Epithelial cell of proximal tubule (primary cell): Measurements from ENCODE around the gene MYO19. TPM values are rescaled to one million over a fixed set of nuclear protein-coding genes. Genes with fewer than 3 reads are reported as not detected.

Experiments used
- DNase-seq: peaks from one replicate; pipeline ENCODE4 v3.0.0-alpha.2; 2011; ENCODE audit warnings: low read depth
- H3K4me3 ChIP-seq: 2 replicates; pipeline ENCODE4 v1.5.1; 2011; ENCODE audit warnings: low read depth, mild to moderate bottlenecking, low read length
- total RNA-seq: library from RNA; depleted of rRNA; stranded (reverse); fragments of >200 nt; gene quantifications from 2 replicates; pipeline ENCODE4 v1.2.3, GENCODE V29; 2015
- TF ChIP-seq, protein P1 (sequence below): conservative IDR thresholded peaks from 2 replicates; pipeline ENCODE4 v1.5.1; 2012; ENCODE audit warnings: low read depth, mild to moderate bottlenecking, low read length

The MYO19 gene
- total RNA-seq, 1 donor from 2014 or later, result 93.3 TPM

DNA sequence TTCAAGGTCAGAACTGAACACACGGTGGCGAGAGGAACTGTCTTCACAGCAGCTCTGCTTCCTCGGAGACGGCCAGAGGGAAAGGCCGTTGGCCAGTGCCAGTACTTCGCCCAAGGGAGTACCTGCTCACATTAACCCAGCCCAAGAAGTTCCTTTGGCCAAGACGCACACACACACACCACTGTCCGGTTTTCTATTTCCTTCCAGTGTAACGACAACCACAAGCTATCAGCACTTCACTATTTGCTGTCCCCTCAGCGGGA is 9.3 kb upstream of the MYO19 start:
- TF ChIP-seq, protein P1, sequence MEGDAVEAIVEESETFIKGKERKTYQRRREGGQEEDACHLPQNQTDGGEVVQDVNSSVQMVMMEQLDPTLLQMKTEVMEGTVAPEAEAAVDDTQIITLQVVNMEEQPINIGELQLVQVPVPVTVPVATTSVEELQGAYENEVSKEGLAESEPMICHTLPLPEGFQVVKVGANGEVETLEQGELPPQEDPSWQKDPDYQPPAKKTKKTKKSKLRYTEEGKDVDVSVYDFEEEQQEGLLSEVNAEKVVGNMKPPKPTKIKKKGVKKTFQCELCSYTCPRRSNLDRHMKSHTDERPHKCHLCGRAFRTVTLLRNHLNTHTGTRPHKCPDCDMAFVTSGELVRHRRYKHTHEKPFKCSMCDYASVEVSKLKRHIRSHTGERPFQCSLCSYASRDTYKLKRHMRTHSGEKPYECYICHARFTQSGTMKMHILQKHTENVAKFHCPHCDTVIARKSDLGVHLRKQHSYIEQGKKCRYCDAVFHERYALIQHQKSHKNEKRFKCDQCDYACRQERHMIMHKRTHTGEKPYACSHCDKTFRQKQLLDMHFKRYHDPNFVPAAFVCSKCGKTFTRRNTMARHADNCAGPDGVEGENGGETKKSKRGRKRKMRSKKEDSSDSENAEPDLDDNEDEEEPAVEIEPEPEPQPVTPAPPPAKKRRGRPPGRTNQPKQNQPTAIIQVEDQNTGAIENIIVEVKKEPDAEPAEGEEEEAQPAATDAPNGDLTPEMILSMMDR, result peak; percentile 10
- H3K4me3 ChIP-seq, result peak overlapping the region; percentile 79
- no peak for DNase-seq

DNA sequence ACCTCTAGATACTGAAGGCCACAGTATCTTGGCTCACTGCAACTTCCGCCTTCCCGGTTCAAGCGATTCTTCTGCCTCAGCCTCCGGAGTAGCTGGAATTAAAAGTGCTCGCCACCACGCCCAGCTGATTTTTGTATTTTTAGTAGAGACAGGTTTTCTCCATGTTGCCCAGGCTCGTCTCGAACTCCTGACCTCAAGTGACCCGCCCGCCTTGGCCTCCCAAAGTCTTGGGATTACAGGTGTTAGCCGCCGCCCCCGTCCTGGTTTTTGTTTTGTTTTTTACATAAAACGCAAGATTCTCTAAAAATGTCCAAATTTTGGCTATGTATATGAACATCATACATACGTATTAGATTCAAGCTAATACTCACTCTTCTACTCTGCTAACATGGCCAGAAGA is 8.1 kb upstream of the MYO19 start:
- no peak overlapping the region for H3K4me3 ChIP-seq
- no peak for DNase-seq
- TF ChIP-seq, protein P1, result no peak

DNA sequence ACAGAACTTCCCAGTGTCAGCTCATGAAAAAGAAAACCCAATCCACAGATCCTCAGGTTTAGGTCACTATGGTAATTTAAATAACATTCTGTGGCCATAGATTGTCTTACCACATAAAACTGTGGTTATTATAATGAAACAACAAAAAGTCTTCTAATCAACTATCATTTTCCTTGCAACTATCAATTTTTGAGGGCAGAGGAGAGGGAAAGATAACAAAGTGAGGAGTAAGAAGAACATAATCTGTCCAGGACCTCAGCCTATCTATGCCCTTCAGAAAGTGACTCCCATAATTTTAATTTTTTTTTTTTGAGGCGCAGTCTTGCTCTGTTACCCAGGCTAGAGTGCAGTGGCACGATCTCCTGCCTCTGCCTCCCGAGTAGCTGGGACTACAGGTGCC is 6.0 kb upstream of the MYO19 start:
- no peak overlapping the region for H3K4me3 ChIP-seq
- TF ChIP-seq, protein P1, result no peak
- DNase-seq, result no peak

DNA sequence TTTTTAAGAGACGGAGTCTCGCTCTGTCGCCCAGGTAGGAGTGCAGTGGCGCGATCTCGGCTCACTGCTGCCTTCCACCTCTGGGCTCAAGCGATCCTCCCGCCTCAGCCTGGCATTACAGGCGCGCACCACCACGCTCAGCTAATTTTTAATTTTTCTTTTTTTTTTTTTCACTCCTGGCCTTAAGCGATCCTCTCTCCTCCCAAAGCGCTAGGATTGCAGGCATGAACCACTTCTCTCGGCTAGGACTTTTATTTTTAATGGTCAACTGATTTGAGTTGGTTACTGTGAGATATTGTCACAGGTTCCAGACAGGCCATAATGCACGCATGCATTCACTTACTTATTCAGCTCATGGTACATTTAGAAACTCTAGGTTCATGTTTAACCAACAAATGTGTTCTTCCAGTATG is 1.0 kb upstream of the MYO19 start:
- DNase-seq, result no peak
- TF ChIP-seq, protein P1, result no peak
- H3K4me3 ChIP-seq, result peak overlapping the region; percentile 66

DNA sequence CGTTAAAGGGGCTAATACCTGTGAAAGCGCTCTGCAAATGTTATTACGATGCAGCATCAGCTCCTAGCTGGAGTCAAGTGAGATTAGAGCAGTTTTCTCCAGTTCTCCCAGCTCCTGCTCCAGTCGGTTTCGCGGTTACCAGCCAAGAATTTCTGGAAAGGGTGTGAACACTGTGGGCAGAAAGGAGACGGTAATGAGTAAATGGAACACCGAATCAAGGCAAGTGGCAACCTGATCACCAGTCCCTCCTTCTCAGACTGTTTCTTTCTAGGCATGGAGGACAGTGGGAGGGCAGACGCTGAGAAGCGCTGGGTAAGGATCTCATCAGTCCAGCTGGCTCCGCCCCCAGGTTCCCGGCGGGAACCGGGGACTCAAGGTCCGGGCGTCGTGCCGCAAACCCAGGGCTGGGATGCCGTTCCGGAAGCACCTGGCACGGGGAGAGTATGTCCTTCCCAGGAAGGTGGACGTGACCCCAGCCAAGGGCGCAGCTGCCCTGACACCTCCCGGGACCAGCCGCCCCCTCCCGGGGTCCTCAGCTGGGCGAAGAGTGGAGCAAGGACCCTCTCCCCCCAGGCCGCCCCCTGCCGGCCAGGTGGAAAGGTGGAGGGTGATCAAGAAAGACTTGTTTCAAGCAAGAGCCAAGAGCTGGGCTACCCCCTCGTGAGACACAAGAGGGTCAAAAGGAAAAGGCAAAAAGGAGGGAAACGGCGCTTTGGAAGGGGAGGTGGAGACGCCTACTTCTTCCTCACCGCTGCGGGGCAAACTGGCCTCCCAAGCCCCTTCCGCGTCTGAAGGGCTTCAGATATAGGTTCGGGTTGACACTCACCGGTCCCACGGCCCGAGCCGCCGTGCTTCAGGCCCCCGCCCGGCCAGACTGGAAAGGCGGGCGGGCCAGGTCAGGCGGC is 481 bp downstream of the MYO19 start:
- H3K4me3 ChIP-seq, result peak overlapping the region; percentile 66
- no peak for DNase-seq
- TF ChIP-seq, protein P1, result peak; percentile 68

DNA sequence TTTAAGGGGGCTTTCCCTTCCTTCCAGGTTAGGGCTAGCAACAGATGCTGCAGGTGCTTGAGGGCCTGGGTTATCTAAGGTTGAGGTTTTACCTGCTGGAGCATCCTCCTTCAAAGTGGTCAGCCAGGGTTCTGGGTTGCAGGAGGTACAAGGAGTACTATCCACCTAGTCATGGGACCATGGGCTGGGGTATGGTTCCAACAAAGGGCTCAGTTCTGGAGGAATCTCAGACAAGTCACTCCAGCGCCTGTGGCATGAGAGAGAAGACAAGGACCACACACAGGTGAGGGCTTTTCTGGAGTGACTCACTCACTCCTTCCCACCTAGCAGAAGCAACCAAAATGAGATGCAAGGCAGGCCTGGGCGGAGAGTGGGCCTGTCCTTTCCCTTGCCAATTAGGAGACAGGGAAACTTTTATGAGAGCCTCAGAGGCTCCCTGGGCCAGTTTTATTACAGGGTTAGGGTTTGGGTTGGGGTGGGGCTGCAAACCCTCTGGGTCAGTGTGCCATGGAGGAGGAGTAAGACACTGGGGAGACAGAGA is 2.2 kb downstream of the MYO19 start:
- TF ChIP-seq, protein P1, result no peak
- DNase-seq, result no peak
- H3K4me3 ChIP-seq, result no peak overlapping the region

DNA sequence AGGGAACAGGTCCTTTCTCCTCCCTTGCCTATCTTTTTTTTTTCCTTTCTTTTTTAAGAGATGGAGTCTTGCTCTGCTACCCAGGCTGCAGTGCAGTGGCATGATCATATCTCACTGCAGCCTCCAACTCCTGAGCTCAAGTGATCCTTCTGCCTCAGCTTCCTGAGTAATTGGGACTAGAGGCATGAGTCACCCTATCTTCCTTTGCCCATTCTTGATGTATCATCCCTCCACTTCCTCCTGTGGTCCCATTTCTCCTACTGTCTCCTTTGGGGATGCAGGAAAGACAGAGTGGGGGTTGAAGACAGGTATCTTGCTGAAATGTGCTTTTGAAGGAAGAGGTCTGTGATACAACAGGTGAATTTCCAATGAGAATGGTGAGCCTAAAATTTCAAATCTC is 5.5 kb downstream of the MYO19 start:
- TF ChIP-seq, protein P1, result no peak

More for the DNA sequence above, 5.5 kb downstream of the MYO19 start:
- H3K4me3 ChIP-seq, result no peak overlapping the region
- DNase-seq, result no peak
